ENCODE results near the gene QKI.
"Not testable (repeated sequence)": the region's sequence is repeated elsewhere in the genome, so short reads cannot be mapped to it uniquely, and the experiment has no call there.

QKI gene

DNA sequence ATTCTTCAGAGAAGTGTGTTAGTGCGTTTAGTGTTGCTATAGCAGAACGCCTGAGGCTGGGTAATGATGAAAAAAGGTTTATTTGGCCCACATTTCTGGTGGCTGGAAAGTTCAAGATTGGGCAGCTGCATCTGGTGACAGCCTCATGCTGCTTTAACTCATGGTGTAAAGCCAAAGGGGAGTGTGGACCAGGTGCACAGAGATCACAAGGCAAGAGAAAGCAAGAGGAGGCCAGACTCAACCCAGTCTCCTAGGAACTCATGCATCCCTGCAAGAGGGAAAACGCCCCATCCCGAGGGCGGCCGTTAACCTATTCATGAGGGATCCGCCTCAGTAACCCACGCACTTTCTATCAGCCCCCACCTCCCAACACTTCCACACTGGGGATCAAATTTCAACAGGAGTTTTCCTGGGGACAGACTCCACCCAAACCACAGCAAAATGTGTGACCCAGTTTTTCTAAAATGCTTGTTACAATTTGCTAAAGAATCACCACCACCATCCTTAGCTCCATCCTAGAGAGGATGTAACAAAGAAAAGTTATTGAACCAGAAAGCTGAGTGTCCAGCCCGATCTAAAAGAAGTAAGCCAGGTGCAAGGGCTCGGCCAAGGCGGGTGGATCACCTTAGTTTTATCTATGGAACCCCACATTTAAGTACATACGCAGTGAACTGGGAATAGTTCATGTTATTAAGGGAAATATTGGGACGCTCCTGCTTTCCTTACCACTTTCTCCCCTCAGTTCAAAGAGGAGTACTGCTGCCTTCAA, 164.8 kb downstream of the QKI start:
- DNase-seq (ENCODE audit: low read depth in 2 of 2) = no peak

DNA sequence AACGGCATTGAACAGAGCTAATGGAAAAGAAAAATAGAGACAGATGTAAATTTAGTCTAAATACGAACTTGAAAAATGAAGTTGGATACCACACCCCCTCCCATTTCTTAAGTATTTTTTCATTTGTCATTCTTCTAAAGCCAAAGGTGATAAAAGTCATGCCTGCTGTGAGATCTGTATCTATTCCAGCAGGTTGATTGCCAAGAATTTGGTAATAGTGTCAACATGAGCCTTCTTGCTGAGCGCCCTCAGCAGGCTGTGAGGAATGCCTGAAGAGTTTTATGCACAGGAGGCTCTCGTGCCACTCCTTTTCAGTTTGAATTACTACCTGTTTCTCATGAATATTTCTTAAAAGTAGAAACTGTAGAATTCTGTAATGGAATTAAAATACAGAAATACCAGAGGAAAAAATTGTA, 165.4 kb downstream of the QKI start:
- no peak for DNase-seq (ENCODE audit: low read depth in 2 of 2)

- DNase-seq (ENCODE audit: low read depth in 2 of 2) = no peak
These were observed 166.0 kb downstream of the QKI start for GRCh38 chr6:163580311-163581030.

GRCh38 chr6:163583558-163583957, 169.0 kb downstream of the QKI start:
- DNase-seq (ENCODE audit: low read depth in 2 of 2) = no peak

GRCh38 chr6:163585932-163586437, 171.5 kb downstream of the QKI start:
- no peak for DNase-seq (ENCODE audit: low read depth in 2 of 2)

DNA sequence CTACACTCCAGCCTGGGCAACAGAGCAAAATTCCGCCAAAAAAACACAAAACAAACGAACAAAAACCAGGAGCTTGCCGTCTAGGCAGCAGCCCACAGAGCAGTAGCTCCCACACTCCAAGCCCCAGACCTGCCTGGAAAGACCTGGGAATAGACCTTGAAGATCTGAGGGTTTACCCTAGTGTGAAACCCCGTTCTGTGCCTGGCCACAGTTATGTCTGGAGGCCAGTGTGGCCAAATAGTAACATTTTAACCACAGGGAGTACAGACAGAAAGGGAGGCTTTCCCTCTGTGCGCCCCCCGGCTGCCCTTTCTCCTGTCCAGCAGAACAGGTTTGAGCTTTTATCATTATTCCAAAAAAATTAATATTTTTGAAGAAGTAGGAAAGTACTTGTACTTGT, 172.4 kb downstream of the QKI start:
- DNase-seq (ENCODE audit: low read depth in 2 of 2) = no peak

DNA sequence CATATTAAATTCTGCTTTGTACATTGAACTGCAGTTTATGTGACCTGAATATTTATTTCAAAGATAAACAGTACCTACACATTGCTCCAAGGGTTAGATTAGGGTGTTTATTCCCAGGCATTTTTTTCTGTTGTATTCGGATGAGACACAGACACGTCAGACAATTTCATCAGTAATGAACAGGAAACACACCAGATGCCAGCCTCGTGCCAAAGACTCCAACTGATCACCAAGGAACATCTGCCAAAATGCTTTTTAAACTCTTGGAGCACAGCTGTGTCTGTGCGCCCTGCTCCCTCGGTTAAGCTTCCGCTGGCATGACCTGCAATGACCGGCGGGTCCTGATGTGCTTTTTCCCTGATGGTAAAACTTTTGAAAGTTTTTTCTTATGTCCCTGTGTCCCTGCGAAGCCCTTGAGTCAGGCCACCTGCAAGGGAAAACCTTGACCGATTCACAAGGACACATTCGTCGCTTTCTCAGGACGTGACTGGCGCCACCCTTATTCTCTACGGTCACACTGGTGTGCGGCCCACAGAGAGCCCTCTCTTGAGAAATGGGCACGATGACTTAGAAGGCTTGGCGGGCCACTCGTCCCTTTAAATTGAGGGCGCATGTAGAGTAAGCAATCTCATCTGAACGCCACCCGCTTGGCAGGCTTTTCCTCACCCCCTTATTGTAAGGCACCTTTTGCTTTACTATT, 173.9 kb downstream of the QKI start:
- no peak for DNase-seq (ENCODE audit: low read depth in 2 of 2)

DNA sequence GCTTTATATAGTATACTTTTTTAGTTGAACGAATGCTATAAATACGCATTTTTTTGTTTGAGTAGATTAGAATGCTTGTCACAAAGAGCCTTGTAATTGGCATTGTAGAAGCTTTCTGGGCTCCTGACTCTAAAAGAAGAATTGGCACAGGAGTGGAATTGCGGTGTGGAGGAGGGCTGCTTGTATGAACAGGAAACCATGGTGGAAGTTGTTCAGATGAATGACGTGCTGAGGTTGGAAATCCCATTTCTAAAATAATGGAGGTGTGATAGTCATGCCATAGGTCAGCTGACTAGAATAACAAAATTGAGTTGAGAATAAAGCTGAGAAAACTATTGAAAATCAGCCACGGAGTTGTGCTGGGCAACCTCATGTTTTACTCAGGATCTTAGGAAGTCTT, 174.9 kb downstream of the QKI start:
- DNase-seq (ENCODE audit: low read depth in 2 of 2) = no peak

GRCh38 chr6:163590132-163590531, 175.6 kb downstream of the QKI start:
- not testable (repeated sequence) for DNase-seq (ENCODE audit: low read depth in 2 of 2)

- DNase-seq (ENCODE audit: low read depth in 2 of 2) = no peak
These were observed 178.4 kb downstream of the QKI start for GRCh38 chr6:163592872-163593271.

GRCh38 chr6:163596174-163596573, 181.7 kb downstream of the QKI start:
- DNase-seq (ENCODE audit: low read depth in 2 of 2) = no peak

GRCh38 chr6:163599136-163599535, 184.6 kb downstream of the QKI start:
- DNase-seq (ENCODE audit: low read depth in 2 of 2) = no peak

DNA sequence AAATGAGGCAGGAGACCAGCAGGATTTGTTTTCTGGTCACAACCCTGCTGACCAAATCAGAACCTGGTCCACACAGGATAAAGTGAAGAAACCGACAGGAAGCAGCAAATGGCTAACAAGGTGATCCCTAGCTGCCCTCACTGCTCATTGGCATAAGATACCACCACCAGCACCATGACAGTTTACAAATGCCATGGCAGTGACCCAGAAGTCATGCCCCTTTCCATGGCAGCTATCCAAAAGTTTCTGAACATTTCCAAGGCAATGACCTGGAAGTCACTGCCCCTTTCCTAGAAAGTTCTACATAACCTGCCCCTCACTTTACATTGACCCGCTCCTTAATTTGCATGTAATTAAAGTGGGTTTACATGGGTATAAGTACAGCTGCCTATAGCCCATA, 185.2 kb downstream of the QKI start:
- DNase-seq (ENCODE audit: low read depth in 2 of 2) = no peak

- DNase-seq (ENCODE audit: low read depth in 2 of 2) = no peak
These were observed 185.8 kb downstream of the QKI start for GRCh38 chr6:163600331-163600730.

DNA sequence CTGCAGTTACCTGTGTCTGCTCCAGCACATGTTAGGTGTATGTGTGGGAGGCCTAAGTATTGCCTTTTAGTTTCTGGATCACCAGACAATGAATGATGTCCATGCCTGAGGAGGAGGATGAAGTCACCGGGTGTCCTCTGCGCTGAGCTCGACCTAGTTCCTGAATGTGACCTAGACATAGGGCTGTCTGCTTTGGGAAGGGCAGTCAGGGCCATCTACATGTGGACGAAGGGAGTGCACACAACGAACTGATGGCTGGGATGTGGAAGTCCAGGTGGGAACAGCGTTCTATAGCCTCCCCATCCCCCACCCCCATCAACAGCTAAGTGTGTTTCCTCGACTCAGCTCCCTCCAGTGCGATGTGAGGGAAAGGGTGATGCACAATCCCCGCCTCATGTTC, 186.3 kb downstream of the QKI start:
- no peak for DNase-seq (ENCODE audit: low read depth in 2 of 2)

- no peak for DNase-seq (ENCODE audit: low read depth in 2 of 2)
These were observed 188.3 kb downstream of the QKI start for GRCh38 chr6:163602851-163603250.

- DNase-seq (ENCODE audit: low read depth in 2 of 2) = no peak
These were observed 188.9 kb downstream of the QKI start for GRCh38 chr6:163603395-163603794.

GRCh38 chr6:163605385-163606097, 191.0 kb downstream of the QKI start:
- DNase-seq (ENCODE audit: low read depth in 2 of 2) = no peak

GRCh38 chr6:163607792-163608191, 193.3 kb downstream of the QKI start:
- no peak for DNase-seq (ENCODE audit: low read depth in 2 of 2)

GRCh38 chr6:163608204-163608644, 193.7 kb downstream of the QKI start:
- no peak for DNase-seq (ENCODE audit: low read depth in 2 of 2)

DNA sequence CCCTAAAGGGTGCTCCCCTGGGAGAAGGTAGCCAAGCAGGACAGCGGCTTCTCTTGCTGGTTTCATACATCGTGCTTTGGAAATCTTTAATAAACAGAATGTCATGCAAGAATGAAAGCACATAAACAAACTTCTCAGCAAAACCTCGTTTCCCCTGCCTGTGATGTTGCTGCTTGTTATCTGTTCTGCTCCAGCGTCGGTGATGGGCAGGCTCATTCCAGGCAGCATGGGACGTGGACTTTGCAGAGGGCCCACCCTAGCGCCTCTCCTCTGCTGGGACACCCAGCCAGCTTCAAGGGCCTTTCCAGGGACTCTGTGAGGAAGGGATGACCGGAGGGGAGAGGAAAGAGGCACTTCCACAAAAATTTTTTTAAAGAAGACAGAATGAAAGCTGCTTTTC, 197.7 kb downstream of the QKI start:
- no peak for DNase-seq (ENCODE audit: low read depth in 2 of 2)

DNA sequence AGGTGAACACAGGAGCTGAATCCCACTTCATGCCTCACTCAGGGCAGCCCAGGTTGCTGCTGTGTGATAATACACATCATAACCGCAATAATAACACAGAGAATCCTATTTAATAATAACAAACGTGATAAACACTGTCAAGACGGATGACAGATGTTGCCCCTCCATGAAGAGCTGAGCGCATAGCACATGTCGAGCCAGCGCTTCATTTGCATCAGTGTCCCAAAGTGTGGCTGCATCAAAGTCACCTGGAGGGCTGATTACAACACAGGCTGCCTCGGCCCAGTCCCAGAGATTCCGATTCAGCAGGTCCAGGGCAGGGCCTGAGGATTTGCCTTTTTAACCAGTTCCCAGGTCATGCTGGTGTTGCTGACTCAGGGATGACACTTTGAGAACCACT, 198.5 kb downstream of the QKI start:
- no peak for DNase-seq (ENCODE audit: low read depth in 2 of 2)
